GM19099 (cell line): ENCODE measurements around the gene POU2F1.

ENCODE experiments used
- POLR2A ChIP-seq: IDR thresholded peaks from 3 replicates; pipeline ENCODE4 v1.6.1; 2011; ENCODE audit warnings: low read depth; ENCODE audit not compliant: insufficient read length; ENCODE audit errors: extremely low read depth

Gene POU2F1

DNA sequence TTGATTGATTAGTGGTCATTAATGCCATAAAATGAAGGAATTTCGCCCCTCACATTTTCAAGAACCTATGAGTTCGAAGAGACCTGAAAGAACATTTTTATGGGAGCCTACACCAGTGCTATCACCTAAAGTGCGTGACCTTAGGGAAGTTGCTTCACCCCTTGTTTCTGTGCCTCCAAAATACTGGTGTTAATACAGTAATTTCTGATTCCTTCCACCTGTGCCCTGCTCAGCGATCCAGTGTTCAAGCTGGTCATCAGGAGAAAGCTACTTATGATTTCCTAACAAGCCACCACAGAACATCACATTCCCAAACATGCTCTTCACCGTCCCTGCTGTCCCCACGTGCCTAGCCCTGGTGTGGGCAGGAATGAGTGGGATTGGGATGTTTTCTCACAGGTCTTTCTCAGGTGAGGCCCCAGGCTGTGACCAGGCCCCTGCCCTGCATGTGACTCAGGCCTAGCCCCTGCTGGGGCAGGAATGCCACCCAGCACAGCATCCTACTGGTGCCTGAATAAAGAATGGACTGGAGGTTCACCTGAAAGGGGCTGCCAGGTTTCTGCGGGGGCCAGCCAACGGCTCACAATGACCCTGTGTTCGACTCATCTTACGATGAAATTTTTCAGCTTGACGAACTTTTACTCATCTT lies 237.4 kb downstream of the POU2F1 start:
- no peak for TF ChIP-seq POLR2A

DNA sequence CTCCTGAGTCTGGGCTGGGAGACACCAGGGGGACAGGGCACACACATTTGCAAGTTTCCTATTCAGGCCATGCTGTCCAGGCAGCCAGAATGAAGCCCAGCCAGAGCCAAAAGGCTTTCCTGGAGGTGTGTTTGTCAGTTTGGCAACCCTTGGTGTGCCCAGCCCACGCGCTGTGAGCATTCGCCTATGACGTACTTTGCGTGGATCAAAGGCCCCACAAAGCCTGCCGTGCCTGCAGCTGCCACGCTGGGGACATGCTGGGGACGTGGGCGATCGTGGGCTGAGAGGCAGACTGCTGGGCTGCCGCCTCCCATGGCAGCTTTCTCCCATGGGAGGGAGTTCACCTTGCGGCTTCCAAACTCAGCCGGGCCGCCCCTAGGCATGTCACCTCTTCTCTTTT lies 240.2 kb downstream of the POU2F1 start:
- no peak for TF ChIP-seq POLR2A

DNA sequence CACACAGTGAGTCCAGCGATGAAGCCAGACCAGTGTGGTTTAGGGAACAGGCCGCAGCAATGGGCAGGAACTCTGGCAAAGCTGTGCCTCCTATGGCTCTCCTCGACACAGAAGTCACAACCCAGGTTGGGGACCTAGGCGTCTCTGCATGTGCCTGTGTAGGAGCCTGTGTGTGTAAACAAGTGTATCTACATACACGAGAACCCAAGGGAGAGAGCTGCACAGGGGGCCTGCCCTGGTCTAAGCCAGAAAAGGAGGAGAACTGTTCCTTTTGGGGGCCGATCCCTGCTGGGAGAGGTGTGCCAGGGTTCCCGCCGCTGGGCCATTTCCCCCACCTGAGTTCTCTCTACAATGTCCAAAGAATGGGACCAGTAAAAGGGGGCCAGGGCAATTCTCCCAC lies 241.7 kb downstream of the POU2F1 start:
- TF ChIP-seq POLR2A = no peak

DNA sequence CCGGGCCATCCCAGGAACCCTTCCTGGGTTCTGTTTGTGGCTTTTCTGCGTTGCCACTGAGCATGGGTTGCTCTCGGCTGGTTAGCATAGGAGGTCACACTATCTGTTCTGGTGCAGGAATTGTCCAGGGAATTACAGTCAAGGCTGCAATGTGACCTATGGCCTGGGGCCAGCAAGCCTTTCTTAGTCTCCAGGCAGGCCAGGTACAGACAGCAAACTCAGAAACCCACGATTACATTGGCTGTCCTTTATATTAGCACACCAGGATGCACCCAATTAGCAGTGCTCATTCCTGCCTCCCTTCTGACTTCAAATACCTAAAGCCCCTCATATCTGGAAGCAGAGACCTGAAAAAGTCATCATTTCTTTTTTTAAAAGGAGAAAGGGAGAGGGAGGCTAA lies 242.4 kb downstream of the POU2F1 start:
- TF ChIP-seq POLR2A = no peak

DNA sequence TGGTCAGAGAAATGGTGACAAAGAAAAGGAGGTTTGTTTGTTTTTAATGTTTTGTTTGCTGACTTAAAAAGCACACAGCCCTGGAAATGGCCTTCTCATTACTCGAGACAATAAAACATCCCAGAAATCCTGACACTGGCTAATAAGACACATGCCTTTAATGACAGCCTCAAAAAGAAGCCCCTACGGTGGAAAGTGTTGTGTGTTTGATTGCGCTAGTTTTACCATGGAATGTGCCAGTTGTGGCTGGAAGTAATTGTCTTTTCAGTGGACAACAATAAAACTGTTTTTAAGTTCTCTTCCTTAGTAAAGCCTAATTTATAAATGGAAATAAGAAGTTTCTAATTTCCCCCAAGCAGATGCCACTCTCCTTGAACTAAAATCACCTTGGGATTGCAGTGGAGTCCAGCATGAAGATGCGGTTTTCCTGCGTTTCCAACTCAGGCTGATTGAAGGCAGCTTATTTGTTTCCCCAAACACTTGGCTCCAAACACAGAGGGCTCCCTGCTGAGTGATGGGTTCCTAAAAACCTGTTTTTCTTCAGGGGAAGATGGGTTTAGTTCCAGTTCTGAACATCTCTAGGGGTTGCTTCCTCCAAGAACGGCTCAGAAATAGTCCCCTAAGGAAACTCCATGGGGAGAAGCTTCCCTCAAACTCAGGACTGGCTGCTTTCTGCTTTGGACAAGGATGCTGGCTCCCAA lies 243.3 kb downstream of the POU2F1 start:
- no peak for TF ChIP-seq POLR2A

DNA sequence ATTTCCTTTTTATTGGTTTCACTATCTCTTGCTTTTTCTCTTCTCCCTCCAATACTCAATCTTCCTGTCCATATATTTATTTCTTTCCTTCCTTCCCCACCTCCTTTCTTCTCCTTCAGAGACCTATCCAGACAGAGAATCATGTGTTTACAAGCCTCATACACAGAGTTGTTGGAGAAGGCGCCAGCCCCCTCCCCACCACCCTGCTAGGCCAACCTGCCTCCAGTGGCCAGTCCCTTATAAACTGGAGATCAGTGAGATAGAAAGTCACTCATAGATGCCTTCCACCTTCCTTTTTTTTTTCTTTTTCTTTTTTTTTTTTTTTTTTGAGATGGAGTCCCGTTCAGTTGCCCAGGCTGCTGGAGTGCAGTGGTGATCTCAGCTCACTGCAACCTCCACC lies 244.3 kb downstream of the POU2F1 start:
- TF ChIP-seq POLR2A = no peak

DNA sequence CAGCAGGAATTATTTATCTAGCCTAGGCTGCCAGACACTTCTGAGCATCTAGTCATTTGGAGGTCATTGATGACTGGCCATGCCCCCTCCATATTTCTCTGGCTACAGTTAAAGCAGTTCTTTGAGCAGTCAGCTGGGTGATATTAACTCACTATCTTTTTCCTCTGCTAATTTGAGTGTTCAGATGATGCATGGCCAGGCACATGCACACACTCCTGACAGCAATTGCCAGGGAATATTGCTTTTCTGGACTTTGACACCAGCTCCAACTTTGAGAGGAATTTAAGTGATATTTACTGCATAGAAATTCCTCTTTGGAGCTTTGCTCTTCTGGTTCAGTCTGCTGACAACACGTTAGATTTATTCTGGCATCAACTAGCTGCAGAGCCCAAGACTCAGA lies 245.1 kb downstream of the POU2F1 start:
- TF ChIP-seq POLR2A = no peak

DNA sequence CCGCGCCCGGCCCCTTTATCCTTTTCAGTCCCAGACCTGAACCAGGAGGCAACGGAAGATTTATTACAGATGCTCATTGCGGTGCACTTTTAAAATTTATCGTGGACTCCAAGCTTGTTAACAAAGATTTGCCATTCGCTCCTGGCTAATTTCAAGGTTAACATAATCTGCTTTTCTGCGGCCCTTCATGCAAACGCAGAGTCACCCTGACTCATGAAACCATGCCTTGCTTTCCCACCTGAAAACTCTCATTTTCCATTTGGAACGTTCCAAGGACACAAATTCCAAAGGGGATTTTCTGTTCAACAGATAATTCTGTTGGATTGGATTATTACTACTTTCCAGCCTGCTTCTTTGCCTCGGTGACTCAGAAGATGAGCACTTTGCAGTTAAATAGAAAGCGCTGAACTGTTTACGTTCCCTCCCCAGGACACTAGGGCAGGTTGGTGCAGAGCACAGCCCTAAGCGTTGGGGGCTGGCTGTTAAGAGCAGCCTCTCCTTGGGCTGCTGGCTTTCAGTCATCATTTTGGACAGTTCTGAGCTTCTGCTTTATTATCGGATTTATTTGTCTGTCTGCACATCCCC lies 246.5 kb downstream of the POU2F1 start:
- TF ChIP-seq POLR2A = no peak

DNA sequence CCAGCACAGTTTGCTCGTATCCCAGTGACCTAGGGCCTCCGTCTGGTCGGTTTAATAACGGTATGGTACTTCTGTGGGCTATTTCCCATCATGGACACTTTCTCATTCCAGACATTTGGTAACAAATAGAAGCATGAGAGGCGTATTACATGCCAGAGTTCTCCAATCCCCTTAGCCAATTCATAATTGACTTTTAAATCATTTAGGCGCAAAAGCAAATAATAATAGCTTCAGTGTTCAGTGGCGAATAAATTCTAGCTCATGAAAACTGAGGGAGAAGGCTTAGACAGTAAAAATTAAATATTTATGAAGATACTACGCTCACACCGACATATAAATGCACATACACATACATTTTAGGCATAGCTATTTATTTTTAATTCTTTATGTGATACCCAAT lies 247.1 kb downstream of the POU2F1 start:
- no peak for TF ChIP-seq POLR2A

DNA sequence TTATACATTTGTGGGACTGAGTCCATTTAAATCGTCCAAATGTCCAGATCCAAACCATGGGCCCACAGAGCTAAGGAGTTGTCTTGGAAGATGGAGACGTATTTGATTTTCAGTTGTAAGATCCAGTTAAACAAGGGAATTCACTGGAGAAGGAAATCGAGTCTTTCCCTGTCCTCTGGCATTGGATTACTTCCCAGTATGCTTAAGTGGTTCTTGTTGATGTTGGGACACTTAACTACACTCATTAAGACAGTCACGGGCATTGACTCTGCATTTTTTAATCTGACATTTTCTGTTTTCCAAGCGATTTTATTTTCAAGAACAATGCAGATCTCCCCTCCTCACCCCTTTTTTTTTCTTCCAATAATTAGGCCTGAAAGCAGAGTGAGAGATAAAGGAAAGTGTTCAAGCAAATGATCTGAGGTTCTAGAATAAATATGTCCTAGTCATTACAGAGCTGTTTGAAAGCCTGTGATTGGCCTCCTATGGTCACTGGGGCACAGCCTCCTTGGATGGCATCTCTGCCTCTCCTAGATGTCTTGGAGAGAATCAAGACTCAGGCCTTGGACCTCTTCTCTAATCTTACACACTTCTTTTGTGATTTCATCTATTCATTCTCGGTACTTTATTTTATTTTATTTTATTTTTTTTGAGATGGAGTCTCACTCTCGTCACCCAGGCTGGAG lies 248.7 kb downstream of the POU2F1 start:
- TF ChIP-seq POLR2A = no peak

DNA sequence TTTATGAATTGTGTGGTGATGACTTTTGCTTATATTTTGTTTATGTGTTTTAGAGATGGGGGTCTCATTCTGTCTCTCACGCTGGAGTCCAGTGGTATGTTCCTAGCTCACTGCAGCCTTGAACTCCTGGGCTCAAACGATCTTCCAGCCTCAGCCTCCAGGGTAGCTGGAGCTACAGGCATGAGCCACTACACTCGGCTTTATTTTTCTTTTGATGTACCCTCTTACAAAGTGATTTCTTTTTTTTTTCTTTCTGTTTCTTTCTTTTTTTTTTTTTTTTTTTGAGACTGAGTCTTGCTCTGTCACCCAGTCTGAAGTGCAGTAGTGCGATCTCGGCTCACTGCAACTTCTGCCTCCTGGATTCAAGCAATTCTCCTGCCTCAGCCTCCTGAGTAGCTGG lies 250.9 kb downstream of the POU2F1 start:
- TF ChIP-seq POLR2A = no peak

DNA sequence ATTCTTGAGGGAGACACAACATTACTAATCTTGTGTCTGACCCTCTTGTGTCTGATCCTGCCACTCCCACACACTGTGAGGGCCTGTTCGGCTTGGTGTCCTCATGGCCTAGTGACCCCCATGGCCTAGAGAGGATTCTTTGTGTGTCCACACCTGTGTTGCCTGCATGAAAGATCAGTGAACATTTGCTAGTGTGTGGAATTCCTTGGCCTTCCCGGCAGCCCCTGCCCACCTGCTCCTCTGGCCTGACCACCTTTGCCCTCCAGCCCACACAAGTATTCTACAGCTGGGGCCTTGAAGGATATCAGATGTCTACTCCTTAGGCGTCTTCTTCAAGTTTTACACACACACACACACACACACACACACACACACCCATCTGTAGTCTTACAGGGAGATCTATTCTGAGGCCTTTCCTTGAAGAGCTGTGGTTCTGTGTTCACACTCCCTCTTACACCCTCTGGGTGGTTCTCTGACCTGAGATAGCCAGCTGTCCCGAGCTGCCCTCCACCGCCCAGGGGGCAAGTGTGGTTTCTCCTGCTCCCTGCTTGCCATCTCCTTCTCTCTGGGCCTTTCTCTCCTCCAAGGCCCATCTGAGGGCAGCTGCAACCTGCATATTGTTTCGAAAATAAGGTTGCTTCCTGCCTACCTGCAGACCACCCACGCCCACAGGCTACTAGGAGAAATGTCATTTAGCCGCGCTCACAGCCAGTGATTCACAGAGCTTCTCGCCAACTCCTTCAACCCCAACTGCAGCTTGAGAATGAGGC lies 252.3 kb downstream of the POU2F1 start:
- TF ChIP-seq POLR2A = no peak

DNA sequence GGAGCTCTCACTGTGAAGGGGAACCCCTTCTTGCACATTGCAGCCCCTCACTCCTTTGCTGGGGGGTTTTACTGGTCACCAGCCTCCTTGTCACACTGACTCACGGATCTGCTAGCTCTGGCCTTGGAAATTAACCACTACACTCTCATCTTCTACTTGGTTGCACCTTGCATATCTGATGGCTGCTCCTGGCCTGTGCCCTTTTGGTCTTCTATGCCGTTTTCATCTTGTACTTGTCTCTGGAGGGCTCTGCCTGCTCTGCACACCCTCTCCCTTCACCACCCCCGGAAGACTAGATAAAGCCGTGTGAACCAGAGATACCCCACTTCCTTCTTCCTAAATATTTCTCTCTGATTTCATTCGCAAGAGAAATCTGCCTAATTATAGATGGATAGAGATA lies 253.1 kb downstream of the POU2F1 start:
- no peak for TF ChIP-seq POLR2A

DNA sequence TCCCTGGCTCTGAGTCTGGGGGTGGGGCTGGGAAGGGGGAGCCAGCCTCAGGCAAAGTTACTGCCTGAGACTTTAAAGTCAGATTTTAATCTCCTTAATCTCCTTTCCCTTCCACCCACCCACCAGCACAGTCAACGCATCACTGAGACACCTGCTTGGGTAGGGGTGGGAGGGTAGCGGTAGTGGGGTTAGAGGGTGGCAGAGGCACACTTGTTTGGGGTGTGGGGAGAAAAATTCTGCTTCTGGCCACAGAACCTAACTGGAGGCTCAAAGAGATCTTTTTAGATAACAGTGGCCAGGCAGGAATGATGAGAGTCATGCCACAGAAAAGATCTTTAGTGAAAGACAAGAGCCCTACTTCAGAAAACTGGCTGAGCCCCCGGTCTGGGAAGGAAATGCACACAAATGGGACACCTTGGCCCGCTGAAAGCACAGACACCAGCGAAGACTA lies 253.5 kb downstream of the POU2F1 start:
- no peak for TF ChIP-seq POLR2A

DNA sequence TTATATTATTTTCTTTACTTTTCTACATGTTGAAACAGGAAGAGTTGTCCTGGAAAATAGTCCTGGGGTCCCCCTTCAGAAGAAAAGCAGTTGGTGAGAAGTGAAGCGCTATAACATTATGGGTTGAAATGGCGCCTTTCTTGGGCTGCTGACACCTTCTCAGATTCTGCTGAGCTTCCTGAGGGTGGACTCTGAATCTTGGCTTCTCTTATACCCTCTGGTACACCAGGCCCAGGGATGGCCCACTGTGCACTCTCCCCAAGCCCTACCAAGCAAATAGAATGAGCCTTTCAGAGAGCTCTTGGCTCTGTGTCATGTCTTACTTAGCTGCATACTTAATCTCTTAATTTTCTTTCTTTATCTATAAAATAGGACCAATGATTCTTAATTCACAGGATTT lies 255.4 kb downstream of the POU2F1 start:
- TF ChIP-seq POLR2A = no peak
